HepG2 (cell line): ENCODE data around the gene P4HA3.

ENCODE experiments used
- GPN1 ChIP-seq: sonication (generic); formaldehyde crosslinking; IDR thresholded peaks from 2 replicates; pipeline ENCODE4 v1.5.1; 2020; ENCODE audit warnings: missing genetic modification reagents, borderline replicate concordance
- NFIC ChIP-seq: IDR thresholded peaks from 2 replicates; pipeline ENCODE4 v1.6.1; 2012; ENCODE audit warnings: mild to moderate bottlenecking, low read length, inconsistent platforms

DNA sequence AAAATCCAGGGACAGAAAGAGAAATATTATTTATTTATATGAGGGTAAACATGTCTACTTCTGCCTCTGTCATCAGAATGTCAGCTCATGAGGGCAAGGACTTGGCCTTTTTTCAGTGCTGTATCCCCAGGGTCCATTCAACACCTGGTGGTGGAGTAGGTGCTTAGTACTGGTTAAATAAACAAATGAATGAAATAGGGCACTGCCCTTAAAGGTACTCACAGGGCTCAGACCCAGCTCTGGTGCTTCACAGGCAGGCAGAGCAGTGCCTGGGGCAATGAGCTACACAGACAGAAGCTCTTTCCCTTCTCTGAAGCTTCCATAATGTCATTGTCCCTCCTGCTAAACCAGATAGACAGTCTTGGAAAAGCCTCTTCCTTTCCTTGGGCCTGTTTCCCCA lies 30.9 kb downstream of the P4HA3 start:
- TF ChIP-seq NFIC (no peak), GPN1 (no peak)
